ENCODE measurements around the gene CFAP70.
A peak's percentile ranks its signal among the peaks of the same experiment; 100 is the strongest.
"Not testable (repeated sequence)": the region's sequence is repeated elsewhere in the genome, so short reads cannot be mapped to it uniquely, and the experiment has no call there.

CFAP70 gene

GRCh38 chr10:73338801-73339368 lies 19.8 kb downstream of the CFAP70 start:
- no peak for DNase-seq

GRCh38 chr10:73333202-73333601 lies 25.5 kb downstream of the CFAP70 start:
- DNase-seq, result no peak

GRCh38 chr10:73332379-73332778 lies 26.3 kb downstream of the CFAP70 start:
- DNase-seq, result no peak

GRCh38 chr10:73328523-73328922 lies 30.1 kb downstream of the CFAP70 start:
- not testable (repeated sequence) for DNase-seq

GRCh38 chr10:73325290-73325689 lies 33.4 kb downstream of the CFAP70 start:
- not testable (repeated sequence) for DNase-seq

- not testable (repeated sequence) for DNase-seq
These were observed 35.1 kb downstream of the CFAP70 start for GRCh38 chr10:73323582-73323981.

- no peak for DNase-seq
These were observed 48.2 kb downstream of the CFAP70 start for GRCh38 chr10:73310475-73310874.

- no peak for DNase-seq
These were observed 51.4 kb downstream of the CFAP70 start for GRCh38 chr10:73307203-73307800.

- DNase-seq, result no peak
These were observed 52.4 kb downstream of the CFAP70 start for GRCh38 chr10:73306171-73306708.

- no peak for DNase-seq
These were observed 61.7 kb downstream of the CFAP70 start for GRCh38 chr10:73296946-73297345.

- no peak for DNase-seq
These were observed 65.2 kb downstream of the CFAP70 start for GRCh38 chr10:73293461-73293860.

GRCh38 chr10:73289958-73290357 lies 68.7 kb downstream of the CFAP70 start:
- no peak for DNase-seq

- DNase-seq, result peak; percentile 34 to 48
These were observed 71.2 kb downstream of the CFAP70 start for GRCh38 chr10:73287441-73287840.

- DNase-seq, result no peak
These were observed 77.6 kb downstream of the CFAP70 start for GRCh38 chr10:73281097-73281496.

GRCh38 chr10:73264423-73264822 lies 94.2 kb downstream of the CFAP70 start:
- no peak for DNase-seq

- peak in 1 of 2 donors; percentile 48 for DNase-seq
These were observed 94.8 kb downstream of the CFAP70 start for GRCh38 chr10:73263693-73264347.

GRCh38 chr10:73262880-73263555 lies 95.6 kb downstream of the CFAP70 start:
- DNase-seq, result no peak

GRCh38 chr10:73262105-73262730 lies 96.4 kb downstream of the CFAP70 start:
- DNase-seq, result no peak

- DNase-seq, result no peak
These were observed 97.2 kb downstream of the CFAP70 start for GRCh38 chr10:73261362-73261995.

- DNase-seq, result not testable (repeated sequence)
These were observed 100.1 kb downstream of the CFAP70 start for GRCh38 chr10:73258612-73259011.

GRCh38 chr10:73253225-73253555 lies 105.5 kb downstream of the CFAP70 start:
- DNase-seq, result no peak

- peak; percentile 94 to 97 for DNase-seq
These were observed 106.0 kb downstream of the CFAP70 start, which contains the start of gene MRPS16 for GRCh38 chr10:73252445-73253224. Gene MRPS16 (minus strand): TSS chr10:73252644. CDS start chr10:73252482, 162 bp downstream.

All from inflammatory macrophage treated with lipopolysaccharide for 1 hour (primary cell).